Loucy (cell line): ENCODE measurements around the gene DCUN1D3.

Source experiments
- EZH2phosphoT487 ChIP-seq: fragments of 200-600 bp; IDR thresholded peaks from 2 replicates; pipeline ENCODE4 v1.6.1; 2018; ENCODE audit warnings: antibody characterized with exemption, mild to moderate bottlenecking, moderate library complexity, borderline replicate concordance
- TF ChIP-seq, protein P1 (sequence below): fragments of 200-600 bp; sonication (generic); conservative IDR thresholded peaks from 2 replicates; pipeline ENCODE4 v1.5.1; 2014; ENCODE audit warnings: mild to moderate bottlenecking, antibody characterized with exemption, low read length

DNA sequence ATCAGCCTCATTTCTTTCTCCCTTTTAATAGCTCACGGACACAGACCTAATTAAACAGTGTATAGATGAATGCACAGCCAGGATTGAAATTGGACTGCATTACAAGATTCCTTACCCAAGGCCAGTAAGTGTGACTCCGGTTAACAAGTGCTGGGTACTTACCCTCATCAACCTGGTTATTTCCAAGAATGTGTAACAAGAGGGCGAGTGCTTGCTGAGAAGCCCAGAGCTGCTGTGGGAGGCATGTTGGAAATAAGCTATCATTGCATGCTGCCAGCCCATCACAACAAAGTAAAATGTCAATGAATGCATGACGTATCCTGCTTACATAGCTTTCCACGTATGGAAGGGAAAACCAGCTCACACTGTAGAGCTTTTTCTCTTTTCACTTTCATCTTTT is 19.9 kb upstream of the DCUN1D3 start:
- TF ChIP-seq, protein P1, sequence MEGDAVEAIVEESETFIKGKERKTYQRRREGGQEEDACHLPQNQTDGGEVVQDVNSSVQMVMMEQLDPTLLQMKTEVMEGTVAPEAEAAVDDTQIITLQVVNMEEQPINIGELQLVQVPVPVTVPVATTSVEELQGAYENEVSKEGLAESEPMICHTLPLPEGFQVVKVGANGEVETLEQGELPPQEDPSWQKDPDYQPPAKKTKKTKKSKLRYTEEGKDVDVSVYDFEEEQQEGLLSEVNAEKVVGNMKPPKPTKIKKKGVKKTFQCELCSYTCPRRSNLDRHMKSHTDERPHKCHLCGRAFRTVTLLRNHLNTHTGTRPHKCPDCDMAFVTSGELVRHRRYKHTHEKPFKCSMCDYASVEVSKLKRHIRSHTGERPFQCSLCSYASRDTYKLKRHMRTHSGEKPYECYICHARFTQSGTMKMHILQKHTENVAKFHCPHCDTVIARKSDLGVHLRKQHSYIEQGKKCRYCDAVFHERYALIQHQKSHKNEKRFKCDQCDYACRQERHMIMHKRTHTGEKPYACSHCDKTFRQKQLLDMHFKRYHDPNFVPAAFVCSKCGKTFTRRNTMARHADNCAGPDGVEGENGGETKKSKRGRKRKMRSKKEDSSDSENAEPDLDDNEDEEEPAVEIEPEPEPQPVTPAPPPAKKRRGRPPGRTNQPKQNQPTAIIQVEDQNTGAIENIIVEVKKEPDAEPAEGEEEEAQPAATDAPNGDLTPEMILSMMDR = no peak
- TF ChIP-seq EZH2phosphoT487 = no peak
